GM19395 (cell line): Measurements from ENCODE around the gene UBB.

Experiments
- ATAC-seq: cut with Tn5 transposase; IDR thresholded peaks from one replicate; pipeline ENCODE4 v1.9.1; 2021; ENCODE audit warnings: mild to moderate bottlenecking, moderate library complexity; ENCODE audit not compliant: unreplicated experiment

The UBB gene

GRCh38 chr17:16380640-16381495 lies at the start of gene UBB:
TSS of gene UBB (plus strand) at chr17:16381091. CDS start at chr17:16381908, 817 bp downstream.
- ATAC-seq: peak; percentile 94

- no peak for ATAC-seq
Measured at GRCh38 chr17:16338391-16338790, 42.5 kb upstream of the UBB start.

GRCh38 chr17:16339402-16339801 lies 41.5 kb upstream of the UBB start:
- ATAC-seq: no peak

- ATAC-seq: no peak
Measured at GRCh38 chr17:16339959-16340358, 40.9 kb upstream of the UBB start.

- no peak for ATAC-seq
Measured at GRCh38 chr17:16342979-16343378, 37.9 kb upstream of the UBB start.

GRCh38 chr17:16343569-16343968 lies 37.3 kb upstream of the UBB start:
- ATAC-seq: no peak

- no peak for ATAC-seq
Measured at GRCh38 chr17:16345565-16345964, 35.3 kb upstream of the UBB start.

GRCh38 chr17:16346721-16347271 lies 34.1 kb upstream of the UBB start:
- no peak for ATAC-seq

- no peak for ATAC-seq
Measured at GRCh38 chr17:16348586-16348985, 32.3 kb upstream of the UBB start.

- no peak for ATAC-seq
Measured at GRCh38 chr17:16349431-16349830, 31.5 kb upstream of the UBB start.

- no peak for ATAC-seq
Measured at GRCh38 chr17:16351831-16352230, 29.1 kb upstream of the UBB start.

- ATAC-seq: no peak
Measured at GRCh38 chr17:16352303-16352666, 28.6 kb upstream of the UBB start.

- ATAC-seq: peak; percentile 44
Measured at GRCh38 chr17:16352667-16353316, 28.1 kb upstream of the UBB start.

GRCh38 chr17:16353317-16354174 lies 27.3 kb upstream of the UBB start, which contains the start of gene CENPV:
TSS of gene CENPV (minus strand) at chr17:16353469. CDS start at chr17:16353436, 33 bp downstream.
- ATAC-seq: peak; percentile 66

- no peak for ATAC-seq
Measured at GRCh38 chr17:16354585-16354984, 26.3 kb upstream of the UBB start.

GRCh38 chr17:16358394-16358793 lies 22.5 kb upstream of the UBB start:
- ATAC-seq: no peak

GRCh38 chr17:16361874-16362273 lies 19.0 kb upstream of the UBB start:
- ATAC-seq: no peak

GRCh38 chr17:16363749-16364536 lies 16.9 kb upstream of the UBB start:
- peak; percentile 84 for ATAC-seq

- ATAC-seq: no peak
Measured at GRCh38 chr17:16364625-16365024, 16.3 kb upstream of the UBB start.

- ATAC-seq: no peak
Measured at GRCh38 chr17:16371742-16372141, 9.1 kb upstream of the UBB start.
